HG02642 (cell line): ENCODE measurements around the gene WSCD2.
"Not testable (repeated sequence)": the region's sequence is repeated elsewhere in the genome, so short reads cannot be mapped to it uniquely, and the experiment has no call there.

ENCODE experiments used
- ATAC-seq: cut with Tn5 transposase; IDR thresholded peaks from one replicate; pipeline ENCODE4 v1.9.1; 2021; ENCODE audit warnings: mild to moderate bottlenecking; ENCODE audit not compliant: unreplicated experiment, poor library complexity

WSCD2 gene

DNA sequence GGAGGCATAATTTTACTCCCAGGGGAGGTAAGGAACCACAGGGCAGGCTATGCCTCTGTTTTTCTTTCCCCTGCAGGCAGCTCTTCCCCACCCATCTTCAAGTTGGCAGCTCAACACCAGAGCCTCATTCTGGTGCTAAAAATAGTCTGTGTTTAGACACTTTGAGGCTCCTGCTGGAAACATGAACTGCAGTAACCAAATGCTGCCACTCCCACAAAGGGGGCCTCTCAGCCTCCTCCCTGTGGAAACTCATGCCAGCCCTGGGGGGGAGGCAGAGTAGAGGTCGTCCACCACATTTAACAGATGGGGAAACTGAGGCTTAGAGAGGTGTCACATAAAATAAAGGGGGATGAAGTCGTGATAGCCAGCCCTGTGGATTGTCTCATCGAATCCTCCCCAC, 61.4 kb downstream of the WSCD2 start:
- no peak for ATAC-seq

DNA sequence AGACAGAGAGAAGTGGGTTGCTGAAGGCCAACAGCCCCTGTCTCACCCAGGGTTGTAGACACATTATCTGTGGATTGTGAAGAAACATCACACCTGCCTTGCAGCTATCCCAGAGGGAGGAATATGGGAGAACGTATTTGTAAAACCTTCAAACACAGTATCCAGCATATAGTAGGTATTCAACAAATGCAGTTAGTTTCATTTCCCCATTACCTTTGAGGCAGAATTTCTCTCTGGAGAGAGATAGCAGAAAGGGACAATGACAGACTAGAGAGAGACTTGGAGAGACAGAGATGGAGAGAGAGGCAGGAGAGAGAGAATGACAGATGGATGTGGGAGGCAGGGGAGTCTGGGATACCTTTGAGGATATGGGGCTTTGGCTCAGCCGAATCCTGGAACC, 62.0 kb downstream of the WSCD2 start:
- no peak for ATAC-seq

DNA sequence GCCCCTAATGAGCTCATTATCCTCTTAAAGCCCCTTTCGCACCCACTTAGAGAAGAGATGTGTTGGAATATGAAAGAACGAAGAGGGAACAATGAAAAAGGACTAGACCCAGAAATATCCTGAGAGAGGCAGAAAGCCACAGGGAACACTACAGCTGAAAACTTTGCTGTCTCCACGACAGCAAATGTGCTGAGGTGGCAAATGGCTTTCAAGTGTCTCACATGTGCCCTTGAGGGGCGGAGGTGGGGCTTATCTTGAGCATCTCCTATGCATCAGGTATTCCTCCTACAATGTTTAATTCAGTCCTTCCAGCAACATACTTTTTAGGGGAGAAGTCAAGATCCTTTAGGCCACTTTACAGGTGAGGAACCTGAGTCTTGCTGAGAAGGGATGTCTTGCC, 62.9 kb downstream of the WSCD2 start:
- no peak for ATAC-seq

DNA sequence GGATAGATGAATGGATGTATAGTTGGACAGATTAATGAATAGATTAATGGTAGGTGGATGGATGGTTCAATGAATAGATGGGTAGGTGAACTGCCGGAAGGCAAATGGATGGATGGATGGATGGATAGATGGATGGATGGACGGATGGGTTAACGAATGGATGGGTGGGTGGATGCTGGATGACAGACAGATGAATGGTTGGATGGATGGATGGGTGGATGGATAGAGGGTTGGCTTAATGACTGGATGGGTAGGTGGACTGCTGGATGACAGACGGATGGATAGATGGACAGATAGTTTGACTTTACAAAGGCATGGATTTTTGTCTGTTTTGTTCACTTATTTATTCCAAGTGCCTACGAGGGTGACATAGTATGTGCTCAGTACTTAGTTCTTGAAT, 64.4 kb downstream of the WSCD2 start:
- ATAC-seq = no peak

DNA sequence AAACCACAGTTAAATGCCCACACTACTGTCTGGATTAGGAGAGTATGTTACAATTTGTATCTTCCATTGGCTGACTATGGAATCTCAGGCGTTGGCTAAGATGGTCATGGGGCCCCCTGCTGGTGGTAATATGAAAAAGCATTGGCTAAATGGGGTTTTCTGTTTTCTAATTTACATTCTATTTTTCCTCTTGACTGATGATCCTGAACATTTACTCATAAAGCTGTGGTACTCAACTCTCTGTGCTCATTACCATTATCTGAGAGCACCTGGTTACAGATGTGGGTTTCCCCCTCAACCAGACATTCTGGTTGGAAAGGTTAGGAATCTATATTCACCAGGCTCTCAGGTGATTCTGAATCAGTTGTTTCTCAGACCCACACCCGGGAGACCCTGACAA, 64.8 kb downstream of the WSCD2 start:
- ATAC-seq = no peak

DNA sequence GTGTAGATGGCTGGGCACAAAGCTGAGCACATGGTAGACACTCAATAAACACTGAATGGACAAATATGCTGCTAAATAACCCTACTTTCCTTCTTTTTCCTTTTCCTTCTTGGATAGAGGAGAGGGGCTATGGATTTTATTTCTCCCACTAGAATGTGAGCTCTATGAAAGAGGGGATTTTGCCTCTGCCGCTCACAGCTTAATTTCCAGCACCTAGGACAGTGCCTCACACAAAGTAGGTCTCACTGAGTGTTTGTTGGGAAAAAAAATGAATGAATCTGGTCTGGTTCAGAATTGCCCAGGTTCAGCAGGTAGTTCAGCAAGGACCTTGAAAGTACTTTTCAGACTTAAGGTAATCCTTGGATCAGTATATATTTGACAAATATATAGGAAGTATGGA, 65.5 kb downstream of the WSCD2 start:
- no peak for ATAC-seq

DNA sequence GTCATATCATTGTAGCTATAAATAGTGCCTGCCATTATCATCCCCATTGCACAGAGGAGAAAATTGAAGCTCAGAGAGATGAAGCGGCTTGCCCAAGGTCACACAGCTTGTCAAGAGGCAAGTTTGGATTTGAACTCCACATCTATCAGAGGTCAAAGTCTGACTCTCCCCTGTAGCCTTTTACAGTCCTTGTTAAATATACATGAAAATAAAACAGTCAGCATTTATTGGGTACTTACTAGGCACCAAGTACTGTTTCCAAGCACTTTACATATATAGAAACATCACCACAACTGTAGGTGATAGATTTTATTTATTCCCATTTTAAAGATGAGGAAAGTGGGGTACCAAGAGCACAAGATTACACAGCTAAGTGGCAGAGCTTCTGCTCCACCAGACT, 67.2 kb downstream of the WSCD2 start:
- no peak for ATAC-seq

DNA sequence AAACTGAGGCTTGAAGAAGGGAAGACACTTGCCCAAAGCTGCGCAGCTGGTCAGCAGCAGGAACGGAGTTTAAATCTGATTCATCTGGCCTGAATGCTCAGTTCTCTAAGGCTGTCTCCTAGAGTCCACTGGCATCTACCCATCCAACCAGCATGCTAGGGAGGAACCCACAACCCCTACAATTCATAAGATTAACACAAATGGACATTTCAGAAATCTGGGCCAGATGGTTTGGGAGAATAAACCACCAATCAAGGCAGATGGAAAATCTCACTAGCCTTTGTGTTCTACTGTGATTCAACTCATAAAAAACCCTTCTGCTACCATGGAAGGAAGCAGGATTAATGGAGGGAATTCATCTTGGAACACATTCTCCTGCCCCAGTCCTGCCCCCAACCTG, 67.8 kb downstream of the WSCD2 start:
- ATAC-seq = no peak

DNA sequence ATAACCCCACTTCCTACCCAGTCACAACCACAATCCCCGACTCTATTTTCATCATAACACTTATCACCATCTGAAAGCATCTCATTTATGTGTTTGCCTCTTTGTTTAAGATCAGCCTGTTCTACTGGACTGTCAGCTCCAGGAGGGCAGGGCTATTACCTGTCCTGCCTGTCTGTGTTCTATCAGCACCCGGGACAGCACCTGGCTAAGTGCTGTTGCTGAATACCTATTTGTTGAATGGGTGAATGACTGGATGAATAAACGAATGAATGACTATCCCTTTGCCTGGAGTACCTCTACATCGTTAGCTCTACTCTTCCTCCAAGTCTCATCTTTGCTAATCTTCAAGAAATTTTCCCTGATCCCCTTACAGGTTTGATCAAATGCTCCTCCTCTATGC, 69.0 kb downstream of the WSCD2 start:
- no peak for ATAC-seq

DNA sequence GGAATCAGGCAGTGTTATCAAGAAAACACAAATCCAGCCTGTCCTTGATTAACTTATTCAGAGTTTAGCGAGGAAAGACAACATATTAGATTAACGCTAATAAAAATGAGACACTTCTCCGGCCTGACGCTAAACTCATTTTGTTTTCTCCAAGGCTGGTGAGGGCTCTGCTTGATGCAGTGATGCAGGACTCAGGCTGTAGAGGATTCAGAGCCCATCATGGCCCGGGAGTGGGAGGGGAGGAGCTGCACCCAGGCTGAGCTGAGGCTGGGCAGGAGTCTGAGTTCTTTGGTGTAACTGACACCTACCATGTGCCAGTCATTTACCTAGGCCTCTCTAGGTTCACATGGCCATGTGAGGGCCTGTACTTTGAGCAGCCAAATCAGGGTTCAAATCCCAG, 70.0 kb downstream of the WSCD2 start:
- ATAC-seq = no peak

DNA sequence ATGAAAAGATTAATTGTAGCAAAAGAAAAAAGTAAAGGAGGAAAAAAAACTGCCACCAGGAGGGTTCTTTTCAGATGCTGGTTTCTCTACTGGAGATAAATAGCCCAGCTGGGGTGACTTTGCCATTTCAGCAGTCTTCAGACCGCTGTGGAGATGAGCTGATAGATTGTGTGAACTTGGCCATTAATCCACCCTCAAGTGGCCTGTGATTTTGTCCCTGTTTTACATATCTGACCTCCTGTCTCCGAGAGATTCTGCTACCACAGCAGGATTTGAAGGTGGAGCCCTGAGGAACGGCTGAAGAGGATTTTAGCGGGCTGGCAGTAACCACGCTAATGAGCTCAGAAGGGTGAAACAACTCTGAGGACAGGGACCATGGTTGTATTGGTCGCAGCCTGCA, 72.7 kb downstream of the WSCD2 start:
- ATAC-seq = no peak

DNA sequence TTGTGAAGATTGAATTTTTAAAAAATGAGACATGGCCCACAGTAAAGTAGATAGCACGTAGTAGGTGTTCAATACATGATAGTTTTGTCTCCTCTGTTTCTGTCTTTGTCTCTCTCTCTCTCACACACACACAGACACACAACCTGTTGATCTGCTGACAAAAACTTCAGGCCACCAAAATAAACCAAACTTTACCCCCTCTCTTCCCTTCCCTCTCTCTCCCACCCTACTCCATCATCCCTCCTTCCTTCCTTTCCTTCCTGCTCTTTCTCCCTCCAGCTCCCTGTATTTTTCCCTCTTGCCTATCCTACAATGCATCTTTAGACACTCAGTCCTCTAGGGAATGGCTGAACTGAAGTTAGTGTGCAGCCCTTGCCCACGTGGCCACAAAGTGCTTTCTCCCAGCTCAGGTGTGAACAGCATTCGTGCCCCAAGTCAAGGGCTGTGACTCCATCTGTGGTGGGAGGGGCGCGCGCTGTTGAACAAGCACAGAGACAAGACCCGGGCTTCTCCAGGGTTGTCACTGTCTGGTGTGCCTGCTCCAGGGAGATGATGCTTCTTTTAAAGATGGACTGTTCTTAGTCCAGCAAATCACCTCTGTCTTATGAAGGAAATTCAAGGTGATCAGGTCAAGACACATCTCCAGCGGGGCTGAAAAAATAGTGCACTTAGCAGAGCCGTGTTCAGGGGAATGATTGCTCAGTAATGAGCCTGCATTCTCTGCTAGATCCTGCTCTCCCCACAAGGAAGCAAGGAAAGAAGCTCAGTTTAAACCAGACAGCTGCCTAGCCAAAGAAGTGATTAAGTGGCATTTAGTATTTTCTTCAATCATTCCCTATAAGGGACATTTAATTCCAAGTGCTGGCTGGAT, 75.3 kb downstream of the WSCD2 start:
- ATAC-seq = no peak

DNA sequence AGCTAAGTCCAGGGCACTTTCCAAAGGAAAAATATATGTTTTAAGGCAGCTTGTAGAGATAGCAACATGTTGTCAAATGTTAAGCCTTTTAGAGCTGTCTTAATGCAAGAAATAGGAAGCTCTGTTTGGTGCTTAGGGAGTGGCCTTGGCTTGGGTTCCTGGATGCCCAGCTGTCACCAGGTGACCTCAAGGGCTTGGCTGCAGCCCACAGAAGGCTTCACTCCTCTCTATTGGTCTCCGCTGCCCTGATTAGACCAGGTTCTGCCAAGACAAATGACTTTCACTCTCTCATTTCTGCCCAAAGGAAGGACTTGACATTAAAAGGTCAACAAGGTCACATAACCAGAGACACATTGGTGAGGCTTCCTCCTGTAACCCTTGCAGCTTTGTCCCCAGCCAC, 76.8 kb downstream of the WSCD2 start:
- no peak for ATAC-seq

DNA sequence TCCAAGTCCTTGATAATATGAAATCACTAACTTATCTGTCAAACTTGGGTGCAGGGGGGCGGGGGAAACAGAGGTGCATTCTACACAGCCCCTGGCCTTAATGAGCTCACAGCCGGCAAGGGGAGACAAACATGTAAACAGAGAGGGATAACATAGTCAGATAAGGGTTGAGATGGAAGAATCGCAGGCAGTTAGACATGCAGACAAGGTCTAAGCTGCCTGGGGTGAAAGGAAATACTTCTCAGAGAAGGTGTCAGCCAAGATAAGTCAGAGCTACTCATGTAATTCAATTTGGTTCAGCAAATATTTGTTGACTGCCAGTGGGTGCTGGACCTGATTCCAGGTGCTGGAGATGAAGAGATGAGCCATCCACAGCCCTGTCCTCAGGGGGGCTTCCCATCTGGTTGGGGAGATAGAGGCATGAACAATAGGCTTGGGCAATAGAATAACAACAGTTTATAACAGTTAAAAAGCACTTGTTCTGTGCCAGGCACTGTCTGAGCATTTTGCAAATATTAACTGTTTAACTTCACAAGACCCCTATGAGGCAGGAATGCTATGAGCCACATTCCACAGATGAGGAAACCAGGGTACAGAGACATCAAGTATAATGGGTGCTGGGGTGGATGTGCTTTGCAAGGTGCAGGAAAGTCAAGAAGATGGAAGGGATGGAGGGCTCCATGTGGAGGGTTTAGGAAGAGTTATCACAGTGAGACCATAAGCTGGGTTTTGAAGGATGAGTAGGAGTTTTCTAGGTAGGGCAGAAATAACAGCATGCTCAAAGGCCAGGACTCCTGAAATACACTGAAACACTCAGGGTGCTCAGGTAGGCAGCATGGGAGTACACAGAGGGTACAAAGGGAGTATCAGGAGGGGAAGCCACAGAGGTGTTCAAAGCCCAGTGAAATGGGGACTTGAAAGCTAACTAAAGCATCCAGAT, 79.0 kb downstream of the WSCD2 start:
- no peak for ATAC-seq

DNA sequence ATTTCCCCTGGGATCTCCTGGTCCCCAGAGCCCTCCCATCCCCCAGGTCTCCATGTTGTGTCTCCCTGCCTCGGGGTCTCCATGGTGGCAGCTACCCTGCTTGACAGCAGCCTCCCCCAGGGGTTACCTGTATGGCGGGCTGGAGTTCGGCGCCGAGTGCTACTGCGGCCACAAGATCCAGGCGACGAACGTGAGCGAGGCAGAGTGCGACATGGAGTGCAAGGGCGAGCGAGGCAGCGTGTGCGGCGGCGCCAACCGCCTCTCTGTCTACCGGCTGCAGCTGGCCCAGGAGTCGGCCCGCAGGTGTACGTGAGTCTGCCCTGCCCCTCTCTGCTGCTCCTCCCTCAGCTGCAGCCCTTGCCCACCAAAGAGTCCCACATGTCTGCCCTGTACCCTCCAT, 80.9 kb downstream of the WSCD2 start:
- no peak for ATAC-seq

DNA sequence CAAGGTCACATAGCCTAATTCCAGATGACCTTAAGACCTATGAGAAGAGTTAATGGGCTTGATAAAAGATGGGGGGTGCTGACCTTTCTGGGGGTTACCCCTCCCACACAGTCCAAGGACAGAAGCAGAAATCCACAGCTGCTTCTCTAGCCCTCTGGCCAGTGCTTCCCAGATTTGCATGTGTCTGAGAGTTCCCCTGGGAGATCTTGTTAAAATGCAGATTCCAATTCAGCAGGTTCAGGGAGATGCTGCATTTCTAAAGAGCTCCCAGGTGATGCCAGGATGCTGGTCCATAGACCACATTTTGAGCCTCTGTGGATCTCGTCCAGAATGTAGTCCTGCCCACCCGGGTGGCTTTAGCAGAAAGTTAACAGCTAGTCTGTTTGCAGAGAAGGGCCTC, 82.1 kb downstream of the WSCD2 start:
- no peak for ATAC-seq

DNA sequence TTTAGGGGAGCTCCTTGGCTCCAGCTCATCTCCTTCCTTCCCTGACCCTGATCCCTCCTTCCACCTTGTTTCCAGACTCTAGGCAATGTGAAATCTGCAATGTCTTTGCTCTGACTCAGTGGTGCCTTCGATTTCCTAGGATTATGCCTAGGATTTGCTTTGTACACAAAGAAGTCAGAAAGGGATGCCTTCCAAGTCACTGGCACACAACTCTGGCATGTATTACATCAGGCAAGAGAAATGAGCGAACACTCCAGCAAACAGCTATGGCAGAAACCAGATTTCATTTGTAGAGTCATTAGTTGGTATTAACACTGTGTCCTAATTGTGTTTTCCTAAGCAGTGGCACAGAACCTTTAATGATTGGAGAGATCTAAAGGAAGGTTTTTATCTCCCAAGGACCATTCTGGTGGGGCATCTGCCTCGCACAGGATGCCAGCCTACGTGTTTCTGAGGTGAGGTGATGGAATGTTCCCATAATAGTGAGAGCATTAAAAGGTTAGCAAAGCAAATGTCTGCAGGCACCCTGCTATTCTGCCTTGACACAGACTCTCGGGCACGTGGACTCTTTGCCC, 84.9 kb downstream of the WSCD2 start:
- no peak for ATAC-seq

DNA sequence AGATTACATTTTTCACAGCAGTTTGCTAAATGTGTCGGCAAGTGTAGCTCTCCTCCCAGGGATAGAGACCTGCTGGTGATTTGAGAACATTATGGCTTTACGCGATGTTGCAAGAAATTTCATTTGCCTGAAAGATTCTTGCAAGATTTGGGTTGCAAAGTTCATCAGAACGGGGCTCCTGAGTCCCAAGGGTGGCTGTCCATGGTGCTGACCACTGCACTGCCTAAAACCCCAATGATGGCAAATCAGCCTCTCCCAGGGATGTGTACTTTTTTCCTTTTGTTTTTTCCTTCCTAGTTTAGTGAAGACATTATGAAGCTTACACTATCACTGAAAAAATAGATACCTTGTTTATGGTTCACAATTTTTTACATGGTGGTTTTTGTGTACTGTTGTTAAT, 85.4 kb downstream of the WSCD2 start:
- no peak for ATAC-seq

DNA sequence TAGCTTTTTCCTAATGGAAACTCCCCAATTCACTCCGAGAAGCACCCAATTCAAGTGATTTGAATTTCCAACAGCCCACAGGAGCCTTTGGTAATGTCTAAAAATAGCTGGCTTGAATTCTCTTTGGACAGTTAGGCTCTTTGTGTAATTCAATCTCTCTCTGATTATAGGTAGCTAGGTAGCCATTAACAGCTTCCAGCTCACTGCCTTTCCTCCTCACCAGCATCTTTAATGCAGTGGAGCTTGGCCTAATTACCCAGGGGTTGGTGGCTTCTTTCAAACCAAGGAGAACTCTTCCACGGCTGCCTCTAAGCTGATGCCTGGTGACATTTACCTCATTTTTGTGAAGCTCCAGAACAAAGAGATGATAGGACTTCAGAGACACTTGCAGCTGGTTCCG, 86.4 kb downstream of the WSCD2 start:
- ATAC-seq = no peak

DNA sequence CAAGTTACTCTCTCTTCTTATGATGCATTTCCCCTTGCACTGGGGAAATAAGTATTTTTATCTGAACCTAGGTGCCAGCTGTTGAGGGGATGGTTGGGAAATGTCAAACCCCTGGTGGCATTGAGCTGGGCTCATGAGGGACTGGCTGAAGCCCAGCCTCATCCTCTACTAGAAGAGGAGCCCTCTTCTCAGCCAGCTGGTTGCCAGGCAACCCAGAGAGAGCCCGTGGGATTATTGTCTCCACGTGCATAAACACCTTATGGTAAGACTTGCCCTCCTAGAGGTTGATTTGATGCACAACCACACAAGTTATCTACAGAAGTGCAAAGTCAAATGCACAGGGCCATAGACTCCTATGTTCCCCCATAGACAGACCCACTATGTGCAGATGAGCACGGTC, 89.8 kb downstream of the WSCD2 start:
- ATAC-seq = no peak

DNA sequence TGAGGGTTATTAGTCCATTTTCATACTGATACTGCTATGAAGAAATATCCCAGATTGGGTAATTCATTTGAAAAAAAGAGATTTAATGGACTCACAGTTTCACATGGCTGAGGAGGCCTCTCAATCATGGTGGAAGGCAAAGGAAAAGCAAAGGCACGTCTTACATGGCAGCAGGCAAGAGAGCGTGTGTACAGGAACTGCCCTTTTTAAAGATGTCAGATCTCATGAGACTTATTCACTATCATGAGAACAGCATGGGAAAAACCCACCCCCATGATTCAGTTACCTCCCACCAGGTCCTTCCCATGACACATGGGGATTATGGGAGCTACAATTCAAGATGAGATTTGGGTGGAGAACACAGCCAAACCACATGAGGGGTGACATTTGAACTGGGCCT, 96.0 kb downstream of the WSCD2 start:
- ATAC-seq = not testable (repeated sequence)
